Spleen (tissue), 7 donors: ENCODE measurements around the gene SLC25A34.

Experiments
- CTCF ChIP-seq, 11 experiments: fragments of 200-600 bp in 7 of 11; fragments of 450-650 bp in 4 of 11; sonication (generic) in 4 of 11; IDR thresholded peaks in 8 of 11; conservative IDR thresholded peaks in 3 of 11; 1 replicate in 7 of 11; 2 replicates in 4 of 11; pipeline versions ENCODE4 v1.4.0 to v1.8.0; 2016 to 2021; ENCODE audit warnings: antibody characterized with exemption in 11 of 11, inconsistent platforms in 4 of 11, mild to moderate bottlenecking in 1 of 11
- POLR2AphosphoS5 ChIP-seq, 3 donors: sonication (generic); formaldehyde crosslinking; IDR thresholded peaks; one replicate each; pipeline ENCODE4 v1.5.1; 2017; ENCODE audit warnings: antibody characterized with exemption in 3 of 3
- donor health status: DM: no; HTN: no; CAD: no; lungs with moderate emphysema.
- donor health status: DM: no; HTN: no; CAD: no.
- donor health status: DM: no; HTN: no; CAD: no.

- TF ChIP-seq CTCF (IDR thresholded peaks at IDR 0.05 in 8 of 11, conservative IDR thresholded peaks at IDR 0.05 in 3 of 11) (no peak), POLR2AphosphoS5 (IDR thresholded peaks at IDR 0.05) (peak in 1 of 3 donors; percentile 56)
Observed at GRCh38 chr1:15737324-15738319, 1.6 kb downstream of the SLC25A34 start.
